Activated naive CD4-positive, alpha-beta T cell treated with anti-CD3 and anti-CD28 coated beads, Interleukin-2, amount 50 U/mL, for 72 hours (primary cell): Measurements from ENCODE around the gene HTRA1. TPM values are rescaled to one million over a fixed set of nuclear protein-coding genes. Genes with fewer than 3 reads are reported as not detected.
A peak's percentile ranks its signal among the peaks of the same experiment; 100 is the strongest.

ENCODE experiments used
- ATAC-seq, 2 donors: fragments of 150-1000 bp; cut with Tn5 transposase; 2 replicates each; pipeline ENCODE4 v1.10.0; 2021; ENCODE audit warnings: mild to moderate bottlenecking in 2 of 2, moderate library complexity in 2 of 2
- DNase-seq, 2 donors: peaks; one replicate each; pipeline ENCODE4 v3.0.0; 2021 to 2022; ENCODE audit warnings: low spot score in 2 of 2
- H3K27ac Mint-ChIP-seq, 2 donors: one replicate each; pipeline ENCODE4 v1.8.0; 2022; ENCODE audit warnings: mild to moderate bottlenecking in 2 of 2, mixed read lengths in 2 of 2
- H3K36me3 Mint-ChIP-seq, 2 donors: one replicate each; pipeline ENCODE4 v1.8.0; 2022; ENCODE audit warnings: mixed read lengths in 2 of 2
- H3K9me3 Mint-ChIP-seq, 2 donors: one replicate each; pipeline ENCODE4 v1.8.0; 2022; ENCODE audit warnings: mixed read lengths in 2 of 2
- total RNA-seq, 2 donors: library from RNA; stranded (reverse); gene quantifications; one replicate each; pipeline ENCODE4 v1.2.3, GENCODE V29; 2022

The HTRA1 gene
- total RNA-seq, 2 donors from 2014 or later = not detected

DNA sequence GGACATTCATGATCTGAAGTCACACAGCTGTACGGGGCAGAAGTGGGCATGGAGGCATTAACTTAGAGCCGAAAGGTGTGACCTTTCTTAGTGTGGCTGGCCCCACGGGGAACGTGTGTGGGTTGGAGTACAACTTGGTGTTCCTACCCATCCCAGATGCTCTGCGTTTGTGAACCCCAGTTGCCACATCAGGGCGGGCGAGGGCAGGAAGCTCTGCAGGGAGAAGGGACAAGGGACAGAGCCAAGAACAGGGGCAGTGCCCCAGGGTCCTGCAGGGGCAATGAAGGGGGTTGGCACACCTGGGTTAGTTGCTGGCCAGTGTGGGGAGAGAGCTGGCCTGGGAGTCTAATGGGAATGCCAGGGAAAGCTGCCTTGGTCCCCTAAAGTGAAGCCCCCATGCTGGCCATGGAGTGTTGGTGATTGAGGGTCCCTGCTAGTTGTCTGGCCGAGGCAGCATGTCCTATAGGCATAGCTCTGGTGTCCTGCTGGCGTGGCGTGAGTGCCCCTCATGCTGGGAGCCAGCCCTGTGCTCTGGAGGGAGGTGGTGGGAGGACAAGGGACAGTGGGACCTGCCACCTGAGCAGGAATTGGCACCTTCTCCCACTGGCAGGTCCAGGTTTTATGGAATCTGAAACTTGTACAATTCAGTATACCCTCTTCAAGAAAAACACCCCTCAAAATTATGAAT lies 18.9 kb downstream of the HTRA1 start:
- Mint-ChIP-seq H3K9me3 (peaks cover 4 to 5% of the 10 kb centered on the region in 2 donors), H3K27ac (no peak overlapping the region), H3K36me3 (no peaks in the 10 kb centered on the region)
- DNase-seq = no peak
- no peak for ATAC-seq

DNA sequence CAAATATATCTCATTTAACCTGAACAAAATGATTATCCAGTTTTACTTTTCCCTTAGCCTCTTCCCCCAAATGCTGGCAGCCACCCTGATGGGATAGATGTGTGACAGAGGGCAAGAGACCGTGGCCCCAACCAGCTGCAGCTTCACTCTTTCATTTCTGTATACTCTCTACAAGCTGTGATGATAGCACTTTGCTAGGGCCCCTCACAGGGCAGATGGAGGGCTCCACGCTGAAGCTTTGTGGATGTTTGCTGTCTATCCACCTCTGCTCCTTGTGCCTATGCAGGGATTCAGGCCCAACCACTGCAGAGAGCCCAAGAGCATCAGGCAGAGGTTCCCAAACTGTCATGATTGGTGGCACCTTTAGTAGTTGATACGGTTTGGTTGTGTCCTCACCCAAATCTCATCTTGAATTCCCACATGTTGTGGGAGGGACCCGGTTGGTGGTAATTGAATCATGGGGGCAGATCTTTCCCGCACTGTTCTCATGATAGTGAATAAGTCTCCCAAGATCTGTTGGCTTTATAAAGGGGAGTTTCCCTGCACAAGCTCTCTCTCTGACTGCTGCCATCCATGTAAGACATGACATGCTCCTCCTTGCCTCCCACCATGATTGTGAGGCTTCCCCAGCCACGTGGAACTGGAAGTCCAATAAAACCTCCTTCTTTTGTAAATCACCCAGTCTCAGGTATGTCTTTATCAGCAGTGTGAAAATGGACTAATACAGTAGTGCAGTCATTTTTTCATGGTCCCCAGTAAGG lies 20.1 kb downstream of the HTRA1 start:
- H3K36me3 Mint-ChIP-seq = no peaks in the 10 kb centered on the region
- H3K27ac Mint-ChIP-seq = no peak overlapping the region
- peaks cover 4 to 5% of the 10 kb centered on the region in 2 donors for H3K9me3 Mint-ChIP-seq
- no peak for ATAC-seq
- DNase-seq = no peak

DNA sequence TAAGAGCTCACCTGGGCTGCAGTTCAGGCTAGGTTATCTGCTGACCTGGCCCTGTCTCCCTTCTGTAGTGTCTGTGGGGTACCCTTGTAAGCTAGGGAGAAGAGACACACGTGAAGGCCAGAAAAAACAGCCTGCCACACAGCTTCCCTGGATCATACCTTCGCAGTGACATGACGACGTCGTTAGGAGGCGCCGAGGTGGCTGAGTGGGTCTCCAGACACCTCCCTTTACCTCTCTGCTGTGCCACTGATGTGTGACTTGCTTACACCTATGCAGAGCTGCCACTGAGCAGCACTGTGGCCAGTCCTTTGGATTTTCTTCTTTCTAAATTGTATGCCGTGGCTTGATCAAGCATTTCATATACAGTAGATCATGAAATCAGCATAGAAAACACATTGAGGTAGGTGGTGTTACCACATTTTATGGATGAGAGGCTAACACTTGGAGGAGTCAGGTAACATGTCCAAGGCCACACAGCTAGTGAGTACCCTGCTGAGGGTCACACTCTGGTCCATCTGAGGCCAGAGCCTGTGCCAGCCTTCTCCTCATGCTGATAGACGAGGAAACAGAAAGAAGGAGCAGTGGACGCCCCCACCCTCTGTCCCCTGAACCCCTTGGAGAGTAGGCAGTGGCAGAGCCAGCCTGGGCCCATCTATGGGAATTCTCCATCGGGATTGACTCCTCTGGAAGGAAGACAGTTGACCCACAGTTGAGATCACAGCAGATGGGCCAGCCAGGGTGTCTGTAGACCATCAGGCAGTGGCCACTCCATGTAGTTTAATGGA lies 23.1 kb downstream of the HTRA1 start:
- DNase-seq = no peak
- no peaks in the 10 kb centered on the region for H3K36me3 Mint-ChIP-seq
- peaks cover 4 to 5% of the 10 kb centered on the region in 2 donors for H3K9me3 Mint-ChIP-seq
- H3K27ac Mint-ChIP-seq = peak overlapping the region in 1 of 2 donors; percentile 32
- ATAC-seq = no peak

DNA sequence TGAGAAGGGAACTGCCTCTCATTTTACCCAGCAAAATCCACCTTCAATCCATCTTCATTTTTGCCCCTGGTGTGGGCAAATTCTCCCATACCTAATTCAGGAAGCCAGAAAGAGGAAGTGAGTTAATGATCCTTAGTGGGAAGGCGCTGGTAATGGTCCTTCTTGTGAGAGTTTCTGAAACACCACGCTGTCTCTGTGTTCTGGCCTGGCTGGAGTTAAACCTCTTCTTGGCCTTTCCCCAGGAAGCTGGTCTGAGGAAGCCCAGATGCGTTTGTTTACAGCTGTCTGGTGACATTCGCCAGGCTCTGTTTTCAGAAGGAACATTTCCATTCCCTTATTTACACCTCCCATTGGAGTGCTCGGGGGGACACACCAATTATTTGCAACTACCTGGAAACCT lies 24.3 kb downstream of the HTRA1 start:
- H3K9me3 Mint-ChIP-seq = peaks cover 4 to 5% of the 10 kb centered on the region in 2 donors
- H3K36me3 Mint-ChIP-seq = no peaks in the 10 kb centered on the region
- ATAC-seq = no peak
- DNase-seq = no peak
- H3K27ac Mint-ChIP-seq = no peak overlapping the region

DNA sequence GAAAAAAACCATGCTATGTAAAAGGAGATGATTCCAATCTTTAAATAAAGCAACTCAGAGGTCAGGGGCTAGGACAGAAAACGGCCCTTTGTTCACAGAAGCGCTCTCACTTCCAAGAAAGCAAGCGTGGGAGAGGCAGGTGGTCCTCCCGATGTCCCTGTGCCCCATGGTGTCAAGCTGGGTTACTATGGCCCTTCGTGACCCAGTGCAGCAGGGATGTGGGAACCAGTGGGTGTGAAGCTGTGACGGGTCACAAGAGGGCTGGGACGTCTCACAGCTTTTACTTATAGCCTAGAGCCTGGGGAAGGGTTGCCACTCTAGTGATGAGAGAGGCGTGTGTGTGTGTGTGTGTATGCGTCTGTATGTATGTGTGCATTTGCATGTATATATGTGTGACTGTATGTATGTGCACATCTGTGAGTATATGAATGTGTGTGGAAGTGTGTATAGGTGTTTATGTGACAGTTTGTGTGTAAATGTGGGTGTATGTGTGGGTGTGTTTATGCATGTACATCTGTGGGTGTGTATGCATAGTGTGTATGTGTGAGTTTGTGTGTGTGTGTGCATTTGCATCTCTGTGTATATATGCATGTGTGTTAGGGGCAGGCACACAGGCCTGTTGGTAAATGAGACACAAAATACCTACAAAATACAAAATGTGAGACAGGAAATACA lies 25.2 kb downstream of the HTRA1 start:
- ATAC-seq = no peak
- no peak overlapping the region for H3K27ac Mint-ChIP-seq
- H3K36me3 Mint-ChIP-seq = no peaks in the 10 kb centered on the region
- DNase-seq = no peak
- peaks cover 4% of the 10 kb centered on the region in 2 donors for H3K9me3 Mint-ChIP-seq

DNA sequence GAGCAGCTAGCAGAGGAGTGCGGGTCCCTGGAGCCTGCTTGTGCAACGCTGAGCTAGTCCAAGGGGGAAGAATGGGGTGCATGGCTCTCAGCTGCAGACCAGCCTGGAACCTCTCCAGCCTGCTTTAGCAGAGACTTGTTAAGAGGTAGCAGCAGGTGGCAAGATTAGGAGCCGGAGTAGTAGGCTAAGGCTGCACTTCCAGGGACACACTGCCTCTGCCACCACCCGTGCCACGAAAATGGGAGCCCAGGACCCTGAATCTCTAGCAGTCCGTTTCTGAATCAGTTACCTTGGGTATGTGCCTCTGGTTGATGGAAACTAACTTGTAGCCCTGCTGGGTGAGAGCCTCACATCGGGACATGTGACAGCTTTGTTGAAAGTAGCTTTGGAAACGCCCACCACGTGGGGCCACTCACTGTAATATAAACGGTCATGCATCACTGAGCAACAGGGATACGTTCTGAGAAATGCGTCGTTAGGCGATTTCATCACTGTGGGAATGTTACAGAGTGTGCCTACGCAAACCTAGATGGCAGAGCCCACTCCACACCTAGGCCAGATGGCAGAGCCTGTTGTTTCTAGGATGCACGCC lies 25.9 kb downstream of the HTRA1 start:
- DNase-seq = no peak

DNA sequence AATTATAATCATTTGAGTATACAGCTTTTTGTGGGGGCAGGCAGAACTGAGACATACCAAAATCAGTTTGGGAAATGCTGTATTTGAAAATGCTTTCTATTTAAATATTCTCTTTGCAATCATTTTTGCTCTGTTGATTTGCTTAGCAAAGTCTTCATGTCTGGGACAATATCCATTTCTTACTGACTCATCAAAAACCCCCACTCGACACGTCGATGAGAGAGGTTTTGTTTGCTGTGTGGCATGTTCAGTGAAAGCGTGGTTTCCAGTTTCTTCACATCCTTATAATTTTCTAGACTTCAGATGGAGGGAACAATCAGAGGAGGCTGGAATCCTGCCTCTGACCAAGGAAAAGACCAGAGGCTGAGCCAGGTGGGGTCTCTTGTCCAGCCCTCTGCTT lies 28.9 kb downstream of the HTRA1 start:
- no peak for ATAC-seq
- Mint-ChIP-seq H3K9me3 (no peaks in the 10 kb centered on the region), H3K36me3 (no peaks in the 10 kb centered on the region), H3K27ac (no peak overlapping the region)
- DNase-seq = no peak

More for the DNA sequence above, 25.9 kb downstream of the HTRA1 start:
- Mint-ChIP-seq H3K9me3 (no peaks in the 10 kb centered on the region), H3K27ac (peak overlapping the region in 1 of 2 donors; percentile 32), H3K36me3 (no peaks in the 10 kb centered on the region)
- ATAC-seq = no peak

DNA sequence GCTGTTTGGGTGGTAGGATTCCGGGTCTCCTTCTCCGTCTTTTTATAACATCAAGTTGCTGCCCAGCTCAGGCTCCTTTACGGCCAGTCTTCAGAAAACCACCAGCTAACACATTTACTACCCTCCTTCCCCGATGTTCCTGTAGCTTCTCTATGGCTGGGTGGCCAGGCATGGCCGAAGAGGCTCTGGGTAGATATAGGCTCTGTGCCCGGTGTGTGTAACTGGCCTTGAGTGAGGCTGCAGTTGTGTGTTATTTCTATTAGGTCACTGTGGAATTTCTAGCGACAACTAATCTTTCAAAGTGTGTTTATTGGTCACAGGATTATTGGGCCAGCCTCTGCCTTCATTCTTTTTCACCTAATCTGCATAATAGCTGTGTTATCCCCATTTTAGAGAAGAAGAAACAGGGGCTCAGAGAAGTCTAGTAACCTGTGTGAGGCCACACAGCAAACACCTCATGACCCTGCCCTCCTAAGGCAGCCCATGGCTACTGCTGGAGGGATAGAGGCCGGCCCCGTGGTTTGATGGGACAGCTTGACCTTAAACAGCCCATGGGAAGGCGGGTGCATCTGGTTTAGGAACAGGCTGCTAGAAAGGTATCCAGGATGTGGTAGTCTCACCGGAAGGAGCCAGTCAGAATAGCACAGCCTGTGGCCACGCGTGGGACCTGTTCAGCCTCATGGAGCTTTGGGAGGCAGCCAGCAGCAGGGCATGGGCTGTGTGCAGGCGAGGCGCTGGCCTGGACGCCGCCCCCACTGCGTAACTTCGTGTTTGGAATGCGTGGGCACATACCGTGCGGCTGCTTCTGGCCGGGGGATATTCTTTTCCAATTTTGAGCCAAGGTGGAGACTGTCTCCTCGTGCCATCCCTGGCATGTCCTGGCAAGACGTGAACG lies 29.7 kb downstream of the HTRA1 start:
- H3K36me3 Mint-ChIP-seq = no peaks in the 10 kb centered on the region
- no peaks in the 10 kb centered on the region for H3K9me3 Mint-ChIP-seq
- ATAC-seq (peak; percentile 79 to 86), DNase-seq (no peak)
- no peak overlapping the region for H3K27ac Mint-ChIP-seq

DNA sequence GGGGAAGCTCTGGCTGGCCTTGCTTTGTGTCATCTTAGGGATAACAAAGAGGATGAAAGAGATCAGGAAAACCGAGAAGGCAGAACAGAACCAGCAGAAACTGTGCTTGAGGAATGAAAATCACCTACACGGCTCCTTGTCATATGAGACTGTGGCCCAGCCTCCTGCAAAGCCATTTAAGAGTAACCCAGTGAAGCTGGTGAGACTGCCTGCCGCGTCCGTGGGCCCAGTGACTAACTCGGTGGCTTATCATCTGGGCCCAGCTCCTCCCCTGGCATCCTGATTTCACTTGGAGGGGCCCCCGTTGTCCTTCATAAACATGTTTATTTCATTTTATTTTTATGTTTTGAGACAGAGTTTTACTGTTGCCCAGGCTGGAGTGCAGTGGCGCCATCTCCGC lies 30.7 kb downstream of the HTRA1 start:
- no peak for ATAC-seq
- Mint-ChIP-seq H3K36me3 (no peaks in the 10 kb centered on the region), H3K9me3 (no peaks in the 10 kb centered on the region), H3K27ac (no peak overlapping the region)
- no peak for DNase-seq

DNA sequence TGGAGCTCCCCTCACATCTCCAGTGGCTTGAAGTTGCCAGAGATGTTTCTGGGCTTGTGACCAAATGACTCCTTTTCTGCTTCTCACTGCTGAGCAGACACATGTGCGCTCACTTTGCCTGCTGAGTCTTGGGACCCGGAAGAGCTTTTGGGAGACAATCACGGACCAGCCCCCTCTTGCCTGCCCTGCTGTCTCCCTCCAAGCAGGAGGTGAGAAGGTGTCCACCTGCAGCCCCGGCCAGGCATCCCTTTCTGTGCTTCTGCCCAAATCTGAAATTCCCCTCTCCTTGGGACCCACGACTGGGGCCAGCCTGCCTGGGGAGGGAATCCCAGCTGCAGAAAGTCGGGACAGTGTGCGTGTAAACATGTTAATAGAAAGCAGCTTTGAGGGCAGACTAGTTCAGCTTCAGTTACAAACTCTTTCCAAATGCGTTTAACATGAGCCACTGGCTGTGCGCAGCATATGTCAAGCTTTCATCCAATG lies 31.7 kb downstream of the HTRA1 start:
- Mint-ChIP-seq H3K27ac (no peak overlapping the region), H3K9me3 (no peaks in the 10 kb centered on the region), H3K36me3 (no peaks in the 10 kb centered on the region)
- ATAC-seq = no peak
- no peak for DNase-seq

DNA sequence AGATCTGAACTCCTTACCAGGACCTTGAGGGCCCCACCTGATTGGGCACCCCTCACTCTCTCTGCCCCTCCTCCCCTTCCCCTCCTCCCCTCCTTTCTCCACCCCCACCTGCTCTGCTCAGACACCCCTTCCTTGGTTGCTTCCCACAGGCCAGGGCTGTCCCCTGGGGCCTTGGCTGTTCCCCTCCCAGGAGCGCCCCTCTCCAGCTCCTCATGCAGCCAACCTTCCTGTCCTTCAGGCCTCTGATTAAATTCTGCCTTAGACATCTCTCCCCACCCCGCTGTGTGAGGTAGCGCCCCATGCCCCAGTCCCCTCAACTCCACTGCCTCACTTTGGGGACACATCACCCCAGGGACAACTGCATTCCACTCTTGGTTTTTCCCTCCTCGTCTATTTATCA lies 32.4 kb downstream of the HTRA1 start:
- Mint-ChIP-seq H3K36me3 (no peaks in the 10 kb centered on the region), H3K9me3 (no peaks in the 10 kb centered on the region), H3K27ac (no peak overlapping the region)
- DNase-seq (no peak), ATAC-seq (no peak)

DNA sequence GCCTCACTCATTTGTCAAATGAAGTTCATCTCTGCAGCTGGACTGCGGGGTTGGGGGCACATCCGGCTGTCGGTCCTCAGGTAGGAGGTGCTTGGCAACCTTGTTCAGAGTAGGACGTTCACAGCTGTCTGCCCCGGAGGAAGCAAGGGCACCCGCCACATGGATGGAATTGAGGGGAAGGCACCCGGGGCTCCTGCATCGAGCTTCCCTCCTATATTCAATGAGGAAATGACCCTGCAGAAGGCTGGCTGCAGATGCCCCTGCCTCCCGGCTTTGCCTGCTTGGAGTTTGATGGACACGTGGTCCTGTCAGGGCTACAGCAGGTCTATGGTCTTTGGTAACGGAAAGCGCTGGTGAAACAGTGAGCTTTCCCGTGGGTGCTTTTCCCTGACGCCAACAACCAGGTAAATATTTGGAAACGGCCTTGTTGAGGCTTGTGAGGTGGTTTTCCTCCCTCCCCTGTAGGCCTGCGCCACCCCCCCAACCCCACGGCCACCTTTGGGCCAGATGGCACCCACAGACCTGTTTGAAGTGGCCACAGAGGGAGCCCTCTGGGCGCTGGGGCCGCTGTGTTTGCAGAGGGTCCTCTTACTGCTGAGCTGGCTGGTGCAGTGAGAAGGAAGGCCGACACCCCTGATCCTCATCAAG lies 32.9 kb downstream of the HTRA1 start:
- ATAC-seq = no peak
- Mint-ChIP-seq H3K36me3 (no peaks in the 10 kb centered on the region), H3K27ac (no peak overlapping the region), H3K9me3 (no peaks in the 10 kb centered on the region)
- no peak for DNase-seq

DNA sequence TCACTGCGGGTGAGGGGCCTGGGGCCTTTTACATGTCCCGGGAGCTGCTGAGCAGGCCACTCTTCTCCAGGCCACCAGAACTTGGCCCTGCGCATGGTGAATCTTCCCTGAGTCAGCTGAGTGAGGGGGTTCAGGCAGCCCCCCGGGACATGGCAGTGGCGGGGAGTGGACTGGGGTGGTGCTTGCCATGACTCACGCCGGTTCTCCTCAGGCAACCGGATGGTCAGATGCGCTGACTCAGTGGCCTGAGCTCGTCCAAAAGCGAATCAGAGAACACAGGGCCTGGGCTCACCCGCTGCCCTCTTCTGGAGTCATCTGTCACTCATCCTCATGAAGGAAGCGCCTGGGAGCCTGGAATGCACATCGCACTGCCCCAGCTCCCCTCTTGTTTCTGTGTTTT lies 33.5 kb downstream of the HTRA1 start:
- Mint-ChIP-seq H3K36me3 (no peaks in the 10 kb centered on the region), H3K27ac (no peak overlapping the region), H3K9me3 (no peaks in the 10 kb centered on the region)
- ATAC-seq (no peak), DNase-seq (no peak)

DNA sequence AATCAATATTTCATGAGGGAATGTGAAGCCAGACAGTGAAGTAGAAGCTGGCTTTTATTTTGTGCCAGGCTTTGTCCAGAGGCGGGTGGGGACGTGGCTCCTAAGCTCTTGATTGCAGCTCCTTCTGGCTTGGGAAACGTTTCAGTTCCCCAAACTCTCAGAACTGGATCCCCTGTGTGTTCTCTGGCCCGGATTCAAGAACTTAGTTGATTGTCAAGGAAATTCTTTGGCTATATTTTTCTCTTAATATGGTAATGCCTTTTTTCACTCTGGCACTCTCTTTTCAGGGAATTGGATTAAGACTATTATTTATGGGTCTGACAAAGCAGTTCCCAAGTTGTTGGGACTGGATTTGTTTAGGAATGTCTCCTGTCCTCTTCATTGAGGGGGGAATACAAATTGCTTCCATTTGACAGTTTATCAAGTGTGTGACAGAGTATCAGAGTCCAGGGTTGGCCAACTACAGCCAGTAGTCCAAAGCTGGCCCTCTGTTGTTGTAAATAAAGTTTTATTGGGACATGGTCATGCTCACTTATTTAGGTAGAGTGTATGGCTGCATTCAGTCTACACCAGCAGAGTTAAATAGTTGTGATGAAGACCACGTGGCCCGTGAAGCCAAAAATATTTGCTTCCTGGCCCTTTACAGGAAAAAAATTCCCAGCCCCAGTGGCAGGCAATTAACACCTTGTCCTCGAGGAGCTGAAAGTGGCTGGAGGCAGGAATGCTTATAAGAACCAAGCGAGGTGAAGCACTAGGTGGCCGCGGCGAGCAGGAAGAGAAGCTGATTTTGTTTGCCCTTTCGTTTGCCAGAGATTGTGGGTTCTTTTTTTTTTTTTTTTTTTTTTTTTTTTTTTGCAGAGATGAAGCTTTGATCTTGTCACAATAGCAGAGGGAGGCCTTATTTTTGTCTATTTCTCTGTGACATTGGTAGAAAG lies 34.3 kb downstream of the HTRA1 start:
- ATAC-seq = no peak
- Mint-ChIP-seq H3K9me3 (no peaks in the 10 kb centered on the region), H3K27ac (no peak overlapping the region), H3K36me3 (no peaks in the 10 kb centered on the region)
- DNase-seq = no peak
